HepG2 (cell line): ENCODE results near the gene TMED6. TPM values are rescaled to one million over a fixed set of nuclear protein-coding genes. Genes with fewer than 3 reads are reported as not detected.

Experiments
- ATF7-NPFF ChIP-seq: sonication (generic); formaldehyde crosslinking; IDR thresholded peaks from 2 replicates; pipeline ENCODE4 v1.8.1; 2023; ENCODE audit warnings: mild to moderate bottlenecking, low read depth, missing genetic modification reagents, moderate library complexity
- KDM4B ChIP-seq: sonication (generic); formaldehyde crosslinking; IDR thresholded peaks from 2 replicates; pipeline ENCODE4 v1.4.0; 2020; ENCODE audit warnings: missing genetic modification reagents
- NFRKB ChIP-seq: fragments of 450-650 bp; IDR thresholded peaks from 2 replicates; pipeline ENCODE4 v1.6.1; 2017
- polyA plus RNA-seq, 8 experiments: library from polyadenylated mRNA; depleted of rRNA in 3 of 8; stranded (reverse) in 7 of 8; unstranded in 1 of 8; fragments of >200 nt; fragmentation: Illumina TruSeq in 4 of 8; extraction: Trizol in 4 of 8; gene quantifications; 2 replicates each; pipeline versions ENCODE4 v1.2.1 to v1.2.3, GENCODE V29; 2011 to 2016; ENCODE audit warnings: low read depth in 4 of 8, missing spikeins in 1 of 8, mixed read lengths in 1 of 8; ENCODE audit not compliant: insufficient read depth in 1 of 8
- total RNA-seq, 5 experiments: library from RNA; depleted of rRNA; stranded (reverse); fragments of >200 nt; fragmentation: Illumina TruSeq; extraction: Trizol; gene quantifications; 2 replicates each; pipeline ENCODE4 v1.2.3, GENCODE V29; 2016; ENCODE audit warnings: low read depth in 1 of 5
- TF ChIP-seq, protein P1 (sequence below): sonication (generic); formaldehyde crosslinking; IDR thresholded peaks from 2 replicates; pipeline ENCODE4 v1.5.0; 2020; ENCODE audit warnings: mild to moderate bottlenecking, missing genetic modification reagents, borderline replicate concordance
- TF ChIP-seq, protein P2 (sequence below): sonication (generic); formaldehyde crosslinking; IDR thresholded peaks from 2 replicates; pipeline ENCODE4 v1.8.0; 2022; ENCODE audit warnings: missing genetic modification reagents, mild to moderate bottlenecking, moderate library complexity, borderline replicate concordance
- TF ChIP-seq, protein P3 (sequence below): sonication (generic); formaldehyde crosslinking; IDR thresholded peaks from 2 replicates; pipeline ENCODE4 v1.8.0; 2022; ENCODE audit warnings: missing genetic modification reagents, mild to moderate bottlenecking, borderline replicate concordance
- TF ChIP-seq, protein P4 (sequence below): sonication (generic); formaldehyde crosslinking; IDR thresholded peaks from 2 replicates; pipeline ENCODE4 v1.4.0; 2020; ENCODE audit warnings: missing genetic modification reagents
- TF ChIP-seq, protein P5 (sequence below): sonication (generic); formaldehyde crosslinking; IDR thresholded peaks from 2 replicates; pipeline ENCODE4 v1.4.0; 2020; ENCODE audit warnings: missing genetic modification reagents, mild to moderate bottlenecking, borderline replicate concordance
- TF ChIP-seq, protein P6 (sequence below), 2 experiments: fragments of 450-650 bp in 1 of 2; sonication (generic) in 1 of 2; formaldehyde crosslinking; IDR thresholded peaks; 2 replicates each; pipeline versions ENCODE4 v1.5.0 to v1.8.0; 2020 to 2022; ENCODE audit warnings: mild to moderate bottlenecking in 1 of 2, missing genetic modification reagents in 1 of 2

The TMED6 gene
- total and polyA plus RNA-seq, 2 of the 13 experiments (the other 11 are each of a cell fraction or from before 2014, with no cell fraction given), result 9.8 to 14.4 TPM

DNA sequence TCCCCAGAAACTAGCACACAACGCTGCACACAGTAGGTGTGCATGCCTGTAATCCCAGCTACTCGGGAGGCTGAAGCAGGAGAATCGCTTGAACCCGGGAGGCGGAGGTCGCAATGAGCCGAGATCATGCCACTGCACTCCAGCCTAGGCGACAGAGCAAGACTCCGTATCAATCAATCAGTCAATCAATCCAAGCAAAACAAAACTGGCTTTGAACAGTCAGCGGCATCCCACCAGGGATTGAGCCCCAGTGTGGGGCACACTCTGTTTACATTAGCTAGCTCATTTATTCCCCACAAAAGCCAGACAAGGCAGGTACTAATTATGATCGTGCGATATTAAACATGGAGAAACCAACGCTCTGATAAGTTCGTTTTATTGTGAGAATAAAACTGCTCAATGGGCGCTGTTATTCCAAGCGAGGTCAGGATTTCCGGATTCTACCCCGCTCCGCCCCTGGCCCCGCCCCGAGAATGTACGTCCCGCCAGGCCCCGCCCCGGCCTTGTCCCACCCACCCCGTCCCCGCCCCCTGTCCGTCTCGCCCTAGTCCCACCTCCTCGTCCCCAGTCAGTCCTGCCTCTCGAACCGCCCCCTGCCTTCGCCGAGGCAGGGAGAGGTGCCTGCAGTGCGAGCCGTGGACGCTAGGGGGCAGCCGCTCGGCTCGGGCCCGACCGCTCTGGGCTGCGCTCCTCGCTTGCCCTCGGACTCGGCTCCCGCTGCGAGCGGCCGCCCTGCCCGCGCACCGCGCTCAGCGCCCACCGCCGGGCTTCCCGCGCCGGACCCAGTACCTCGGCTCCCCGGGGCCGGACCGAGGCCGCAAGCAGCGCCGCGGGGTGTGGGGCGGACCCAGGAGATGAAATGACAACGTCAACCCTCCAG is 40.7 kb downstream of the TMED6 start, which contains the start of gene VPS4A (continued):
- TF ChIP-seq, protein P1, sequence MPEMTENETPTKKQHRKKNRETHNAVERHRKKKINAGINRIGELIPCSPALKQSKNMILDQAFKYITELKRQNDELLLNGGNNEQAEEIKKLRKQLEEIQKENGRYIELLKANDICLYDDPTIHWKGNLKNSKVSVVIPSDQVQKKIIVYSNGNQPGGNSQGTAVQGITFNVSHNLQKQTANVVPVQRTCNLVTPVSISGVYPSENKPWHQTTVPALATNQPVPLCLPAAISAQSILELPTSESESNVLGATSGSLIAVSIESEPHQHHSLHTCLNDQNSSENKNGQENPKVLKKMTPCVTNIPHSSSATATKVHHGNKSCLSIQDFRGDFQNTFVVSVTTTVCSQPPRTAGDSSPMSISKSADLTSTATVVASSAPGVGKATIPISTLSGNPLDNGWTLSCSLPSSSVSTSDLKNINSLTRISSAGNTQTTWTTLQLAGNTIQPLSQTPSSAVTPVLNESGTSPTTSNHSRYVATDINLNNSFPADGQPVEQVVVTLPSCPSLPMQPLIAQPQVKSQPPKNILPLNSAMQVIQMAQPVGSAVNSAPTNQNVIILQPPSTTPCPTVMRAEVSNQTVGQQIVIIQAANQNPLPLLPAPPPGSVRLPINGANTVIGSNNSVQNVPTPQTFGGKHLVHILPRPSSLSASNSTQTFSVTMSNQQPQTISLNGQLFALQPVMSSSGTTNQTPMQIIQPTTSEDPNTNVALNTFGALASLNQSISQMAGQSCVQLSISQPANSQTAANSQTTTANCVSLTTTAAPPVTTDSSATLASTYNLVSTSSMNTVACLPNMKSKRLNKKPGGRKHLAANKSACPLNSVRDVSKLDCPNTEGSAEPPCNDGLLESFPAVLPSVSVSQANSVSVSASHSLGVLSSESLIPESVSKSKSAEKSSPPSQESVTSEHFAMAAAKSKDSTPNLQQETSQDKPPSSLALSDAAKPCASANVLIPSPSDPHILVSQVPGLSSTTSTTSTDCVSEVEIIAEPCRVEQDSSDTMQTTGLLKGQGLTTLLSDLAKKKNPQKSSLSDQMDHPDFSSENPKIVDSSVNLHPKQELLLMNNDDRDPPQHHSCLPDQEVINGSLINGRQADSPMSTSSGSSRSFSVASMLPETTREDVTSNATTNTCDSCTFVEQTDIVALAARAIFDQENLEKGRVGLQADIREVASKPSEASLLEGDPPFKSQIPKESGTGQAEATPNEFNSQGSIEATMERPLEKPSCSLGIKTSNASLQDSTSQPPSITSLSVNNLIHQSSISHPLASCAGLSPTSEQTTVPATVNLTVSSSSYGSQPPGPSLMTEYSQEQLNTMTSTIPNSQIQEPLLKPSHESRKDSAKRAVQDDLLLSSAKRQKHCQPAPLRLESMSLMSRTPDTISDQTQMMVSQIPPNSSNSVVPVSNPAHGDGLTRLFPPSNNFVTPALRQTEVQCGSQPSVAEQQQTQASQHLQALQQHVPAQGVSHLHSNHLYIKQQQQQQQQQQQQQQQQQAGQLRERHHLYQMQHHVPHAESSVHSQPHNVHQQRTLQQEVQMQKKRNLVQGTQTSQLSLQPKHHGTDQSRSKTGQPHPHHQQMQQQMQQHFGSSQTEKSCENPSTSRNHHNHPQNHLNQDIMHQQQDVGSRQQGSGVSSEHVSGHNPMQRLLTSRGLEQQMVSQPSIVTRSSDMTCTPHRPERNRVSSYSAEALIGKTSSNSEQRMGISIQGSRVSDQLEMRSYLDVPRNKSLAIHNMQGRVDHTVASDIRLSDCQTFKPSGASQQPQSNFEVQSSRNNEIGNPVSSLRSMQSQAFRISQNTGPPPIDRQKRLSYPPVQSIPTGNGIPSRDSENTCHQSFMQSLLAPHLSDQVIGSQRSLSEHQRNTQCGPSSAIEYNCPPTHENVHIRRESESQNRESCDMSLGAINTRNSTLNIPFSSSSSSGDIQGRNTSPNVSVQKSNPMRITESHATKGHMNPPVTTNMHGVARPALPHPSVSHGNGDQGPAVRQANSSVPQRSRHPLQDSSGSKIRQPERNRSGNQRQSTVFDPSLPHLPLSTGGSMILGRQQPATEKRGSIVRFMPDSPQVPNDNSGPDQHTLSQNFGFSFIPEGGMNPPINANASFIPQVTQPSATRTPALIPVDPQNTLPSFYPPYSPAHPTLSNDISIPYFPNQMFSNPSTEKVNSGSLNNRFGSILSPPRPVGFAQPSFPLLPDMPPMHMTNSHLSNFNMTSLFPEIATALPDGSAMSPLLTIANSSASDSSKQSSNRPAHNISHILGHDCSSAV (CRISPR knock-in tag), result no peak
- TF ChIP-seq, protein P2, sequence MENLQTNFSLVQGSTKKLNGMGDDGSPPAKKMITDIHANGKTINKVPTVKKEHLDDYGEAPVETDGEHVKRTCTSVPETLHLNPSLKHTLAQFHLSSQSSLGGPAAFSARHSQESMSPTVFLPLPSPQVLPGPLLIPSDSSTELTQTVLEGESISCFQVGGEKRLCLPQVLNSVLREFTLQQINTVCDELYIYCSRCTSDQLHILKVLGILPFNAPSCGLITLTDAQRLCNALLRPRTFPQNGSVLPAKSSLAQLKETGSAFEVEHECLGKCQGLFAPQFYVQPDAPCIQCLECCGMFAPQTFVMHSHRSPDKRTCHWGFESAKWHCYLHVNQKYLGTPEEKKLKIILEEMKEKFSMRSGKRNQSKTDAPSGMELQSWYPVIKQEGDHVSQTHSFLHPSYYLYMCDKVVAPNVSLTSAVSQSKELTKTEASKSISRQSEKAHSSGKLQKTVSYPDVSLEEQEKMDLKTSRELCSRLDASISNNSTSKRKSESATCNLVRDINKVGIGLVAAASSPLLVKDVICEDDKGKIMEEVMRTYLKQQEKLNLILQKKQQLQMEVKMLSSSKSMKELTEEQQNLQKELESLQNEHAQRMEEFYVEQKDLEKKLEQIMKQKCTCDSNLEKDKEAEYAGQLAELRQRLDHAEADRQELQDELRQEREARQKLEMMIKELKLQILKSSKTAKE (CRISPR knock-in tag), result peak; percentile 41; the same call in 1 of the 2 replicates
- TF ChIP-seq, protein P3, sequence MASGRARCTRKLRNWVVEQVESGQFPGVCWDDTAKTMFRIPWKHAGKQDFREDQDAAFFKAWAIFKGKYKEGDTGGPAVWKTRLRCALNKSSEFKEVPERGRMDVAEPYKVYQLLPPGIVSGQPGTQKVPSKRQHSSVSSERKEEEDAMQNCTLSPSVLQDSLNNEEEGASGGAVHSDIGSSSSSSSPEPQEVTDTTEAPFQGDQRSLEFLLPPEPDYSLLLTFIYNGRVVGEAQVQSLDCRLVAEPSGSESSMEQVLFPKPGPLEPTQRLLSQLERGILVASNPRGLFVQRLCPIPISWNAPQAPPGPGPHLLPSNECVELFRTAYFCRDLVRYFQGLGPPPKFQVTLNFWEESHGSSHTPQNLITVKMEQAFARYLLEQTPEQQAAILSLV (CRISPR knock-in tag), result peak; percentile 35; the same call in 1 of the 2 replicates
- TF ChIP-seq, protein P4, sequence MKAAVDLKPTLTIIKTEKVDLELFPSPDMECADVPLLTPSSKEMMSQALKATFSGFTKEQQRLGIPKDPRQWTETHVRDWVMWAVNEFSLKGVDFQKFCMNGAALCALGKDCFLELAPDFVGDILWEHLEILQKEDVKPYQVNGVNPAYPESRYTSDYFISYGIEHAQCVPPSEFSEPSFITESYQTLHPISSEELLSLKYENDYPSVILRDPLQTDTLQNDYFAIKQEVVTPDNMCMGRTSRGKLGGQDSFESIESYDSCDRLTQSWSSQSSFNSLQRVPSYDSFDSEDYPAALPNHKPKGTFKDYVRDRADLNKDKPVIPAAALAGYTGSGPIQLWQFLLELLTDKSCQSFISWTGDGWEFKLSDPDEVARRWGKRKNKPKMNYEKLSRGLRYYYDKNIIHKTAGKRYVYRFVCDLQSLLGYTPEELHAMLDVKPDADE (CRISPR knock-in tag), result no peak
- TF ChIP-seq KDM4B (CRISPR knock-in tag) (peak; percentile 91; the same call in 1 of the 2 replicates), NFRKB (no peak), ATF7-NPFF (CRISPR knock-in tag) (peak; percentile 65; the same call in 1 of the 2 replicates)
- TF ChIP-seq, protein P5, sequence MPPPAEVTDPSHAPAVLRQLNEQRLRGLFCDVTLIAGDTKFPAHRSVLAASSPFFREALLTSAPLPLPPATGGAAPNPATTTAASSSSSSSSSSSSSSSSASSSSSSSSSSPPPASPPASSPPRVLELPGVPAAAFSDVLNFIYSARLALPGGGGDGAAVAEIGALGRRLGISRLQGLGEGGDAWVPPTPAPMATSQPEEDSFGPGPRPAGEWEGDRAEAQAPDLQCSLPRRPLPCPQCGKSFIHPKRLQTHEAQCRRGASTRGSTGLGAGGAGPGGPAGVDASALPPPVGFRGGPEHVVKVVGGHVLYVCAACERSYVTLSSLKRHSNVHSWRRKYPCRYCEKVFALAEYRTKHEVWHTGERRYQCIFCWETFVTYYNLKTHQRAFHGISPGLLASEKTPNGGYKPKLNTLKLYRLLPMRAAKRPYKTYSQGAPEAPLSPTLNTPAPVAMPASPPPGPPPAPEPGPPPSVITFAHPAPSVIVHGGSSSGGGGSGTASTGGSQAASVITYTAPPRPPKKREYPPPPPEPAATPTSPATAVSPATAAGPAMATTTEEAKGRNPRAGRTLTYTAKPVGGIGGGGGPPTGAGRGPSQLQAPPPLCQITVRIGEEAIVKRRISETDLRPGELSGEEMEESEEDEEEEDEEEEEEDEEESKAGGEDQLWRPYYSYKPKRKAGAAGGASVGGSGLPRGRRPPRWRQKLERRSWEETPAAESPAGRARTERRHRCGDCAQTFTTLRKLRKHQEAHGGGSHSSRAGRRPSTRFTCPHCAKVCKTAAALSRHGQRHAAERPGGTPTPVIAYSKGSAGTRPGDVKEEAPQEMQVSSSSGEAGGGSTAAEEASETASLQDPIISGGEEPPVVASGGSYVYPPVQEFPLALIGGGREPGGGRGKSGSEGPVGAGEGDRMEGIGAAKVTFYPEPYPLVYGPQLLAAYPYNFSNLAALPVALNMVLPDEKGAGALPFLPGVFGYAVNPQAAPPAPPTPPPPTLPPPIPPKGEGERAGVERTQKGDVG (CRISPR knock-in tag), result no peak
- TF ChIP-seq, protein P6, sequence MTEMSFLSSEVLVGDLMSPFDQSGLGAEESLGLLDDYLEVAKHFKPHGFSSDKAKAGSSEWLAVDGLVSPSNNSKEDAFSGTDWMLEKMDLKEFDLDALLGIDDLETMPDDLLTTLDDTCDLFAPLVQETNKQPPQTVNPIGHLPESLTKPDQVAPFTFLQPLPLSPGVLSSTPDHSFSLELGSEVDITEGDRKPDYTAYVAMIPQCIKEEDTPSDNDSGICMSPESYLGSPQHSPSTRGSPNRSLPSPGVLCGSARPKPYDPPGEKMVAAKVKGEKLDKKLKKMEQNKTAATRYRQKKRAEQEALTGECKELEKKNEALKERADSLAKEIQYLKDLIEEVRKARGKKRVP (CRISPR knock-in tag; IDR thresholded peaks at IDR 0.05), result peak; percentile 12 to 54; a peak in 3 of 4 replicates
